HEK293 (cell line): ENCODE measurements around the gene GALNT10.

Experiments
- CTCF ChIA-PET: fragments of 350-600 bp; formaldehyde crosslinking; extraction: SDS; loops from one replicate; lab custom pipeline; 2021; ENCODE audit warnings: antibody characterized with exemption; lab: Yijun Ruan, JAX
- POLR2A ChIA-PET: fragments of 300-600 bp; formaldehyde crosslinking; extraction: SDS; loops from one replicate; lab custom pipeline; 2020; ENCODE audit warnings: antibody characterized with exemption, inconsistent platforms; lab: Yijun Ruan, JAX
- H3K27ac ChIP-seq: fragments of 200-500 bp; sonication (Bioruptor generic); 2 replicates; pipeline ENCODE4 v1.5.1; 2014; ENCODE audit warnings: low read depth, low read length, control low read depth, inconsistent platforms; ENCODE audit errors: extremely low read depth
- H3K36me3 ChIP-seq, 2 experiments: fragments of 200-500 bp in 1 of 2; sonication (Bioruptor generic) in 1 of 2; 1 replicate in 1 of 2; 2 replicates in 1 of 2; pipeline ENCODE4 v1.5.1; 2014 to 2017; ENCODE audit warnings: inconsistent platforms in 2 of 2, low read length in 2 of 2; ENCODE audit not compliant: control insufficient read depth in 2 of 2, insufficient read depth in 1 of 2
- H3K4me1 ChIP-seq: fragments of 200-500 bp; sonication (Bioruptor generic); 2 replicates; pipeline ENCODE4 v1.5.1; 2014; ENCODE audit warnings: mild to moderate bottlenecking, low read length, inconsistent platforms; ENCODE audit not compliant: control insufficient read depth, insufficient read depth
- H3K4me3 ChIP-seq: 2 replicates; pipeline ENCODE4 v1.5.1; 2011; ENCODE audit warnings: low read depth, mild to moderate bottlenecking, control low read depth, low read length, moderate library complexity
- H3K9me3 ChIP-seq: fragments of 200-500 bp; sonication (Bioruptor generic); 2 replicates; pipeline ENCODE4 v1.5.1; 2014; ENCODE audit warnings: low read depth, low read length, inconsistent platforms; ENCODE audit not compliant: control insufficient read depth, insufficient read depth
- CTCF ChIP-seq: fragments of 450-650 bp; formaldehyde crosslinking; IDR thresholded peaks from 2 replicates; pipeline ENCODE4 v1.5.1; 2016; ENCODE audit warnings: missing biosample characterization, missing genetic modification characterization
- HOXD13 ChIP-seq: sonication (generic); formaldehyde crosslinking; IDR thresholded peaks from 2 replicates; pipeline ENCODE4 v1.8.0; 2022; ENCODE audit warnings: missing genetic modification reagents, borderline replicate concordance
- KLF10 ChIP-seq: fragments of 450-650 bp; IDR thresholded peaks from 2 replicates; pipeline ENCODE4 v1.5.1; 2018; ENCODE audit warnings: missing biosample characterization, mild to moderate bottlenecking, missing genetic modification characterization
- KLF8 ChIP-seq: fragments of 450-650 bp; formaldehyde crosslinking; IDR thresholded peaks from 2 replicates; pipeline ENCODE4 v1.5.1; 2016; ENCODE audit warnings: missing biosample characterization, missing genetic modification characterization
- PRDM10 ChIP-seq: fragments of 450-650 bp; formaldehyde crosslinking; IDR thresholded peaks from 2 replicates; pipeline ENCODE4 v1.5.1; 2016; ENCODE audit warnings: missing biosample characterization, missing genetic modification characterization
- TRIM28 ChIP-seq: IDR thresholded peaks from 2 replicates; pipeline ENCODE4 v1.6.1; 2011; ENCODE audit warnings: low read length, control low read depth, borderline replicate concordance
- ZBTB8A ChIP-seq: fragments of 450-650 bp; formaldehyde crosslinking; IDR thresholded peaks from 2 replicates; pipeline ENCODE4 v1.5.1; 2016; ENCODE audit warnings: missing biosample characterization, missing genetic modification characterization
- ZNF148 ChIP-seq: fragments of 450-650 bp; formaldehyde crosslinking; IDR thresholded peaks from 2 replicates; pipeline ENCODE4 v1.5.0; 2017; ENCODE audit warnings: missing biosample characterization, missing genetic modification characterization, borderline replicate concordance
- ZNF26 ChIP-seq: fragments of 450-650 bp; formaldehyde crosslinking; IDR thresholded peaks from 2 replicates; pipeline ENCODE4 v1.5.1; 2016; ENCODE audit warnings: missing biosample characterization, missing genetic modification characterization
- ZNF302 ChIP-seq: fragments of 450-650 bp; formaldehyde crosslinking; IDR thresholded peaks from 2 replicates; pipeline ENCODE4 v1.5.1; 2016; ENCODE audit warnings: missing biosample characterization, missing genetic modification characterization, low read depth
- ZNF335 ChIP-seq: fragments of 450-650 bp; formaldehyde crosslinking; conservative IDR thresholded peaks from 2 replicates; pipeline ENCODE4 v1.5.1; 2016; ENCODE audit warnings: missing biosample characterization, missing genetic modification characterization
- ZNF354C ChIP-seq: fragments of 450-650 bp; formaldehyde crosslinking; IDR thresholded peaks from 2 replicates; pipeline ENCODE4 v1.5.1; 2016; ENCODE audit warnings: missing biosample characterization, missing genetic modification characterization, low read depth, borderline replicate concordance
- ZNF510 ChIP-seq: fragments of 450-650 bp; formaldehyde crosslinking; IDR thresholded peaks from 2 replicates; pipeline ENCODE4 v1.5.1; 2018; ENCODE audit warnings: mild to moderate bottlenecking, missing genetic modification characterization, missing biosample characterization; ENCODE audit not compliant: insufficient replicate concordance
- ZNF629 ChIP-seq: fragments of 450-650 bp; formaldehyde crosslinking; IDR thresholded peaks from 2 replicates; pipeline ENCODE4 v1.5.1; 2017; ENCODE audit warnings: missing biosample characterization, missing genetic modification characterization
- ZNF776 ChIP-seq: fragments of 450-650 bp; formaldehyde crosslinking; IDR thresholded peaks from 2 replicates; pipeline ENCODE4 v1.5.0; 2017; ENCODE audit warnings: missing biosample characterization, missing genetic modification characterization, borderline replicate concordance

The GALNT10 gene

GRCh38 chr5:154300207-154300883 lies 109.8 kb downstream of the GALNT10 start:
- POLR2A ChIA-PET, result no interaction called here

More at GRCh38 chr5:154300207-154300883, 109.8 kb downstream of the GALNT10 start:
- no peaks in the 10 kb centered on the region for H3K9me3 ChIP-seq
- TF ChIP-seq ZBTB8A (tag by site-specific recombination) (no peak), HOXD13 (no peak), ZNF335 (tag by site-specific recombination) (no peak), ZNF302 (tag by site-specific recombination) (no peak), KLF10 (no peak), KLF8 (tag by site-specific recombination) (no peak), ZNF26 (tag by site-specific recombination) (no peak), ZNF776 (tag by site-specific recombination) (no peak), ZNF510 (tag by site-specific recombination) (no peak), CTCF (tag by site-specific recombination) (no peak), ZNF148 (tag by site-specific recombination) (no peak), ZNF629 (tag by site-specific recombination) (no peak), ZNF354C (tag by site-specific recombination) (no peak), PRDM10 (tag by site-specific recombination) (no peak), TRIM28 (no peak)
- CTCF ChIA-PET, result no interaction called here
- no peak overlapping the region for H3K27ac ChIP-seq
- H3K36me3 ChIP-seq, result no peaks in the 10 kb centered on the region; a peak in 1 of 3 replicates
- H3K4me3 ChIP-seq, result no peak overlapping the region
- H3K4me1 ChIP-seq, result no peaks in the 10 kb centered on the region
